K562 (cell line): ENCODE measurements around the gene MEF2B. TPM values are rescaled to one million over a fixed set of nuclear protein-coding genes. Genes with fewer than 3 reads are reported as not detected.
A peak's percentile ranks its signal among the peaks of the same experiment; 100 is the strongest.

Source experiments
- ATAC-seq: fragments of 200-7000 bp; cut with Tn5 transposase; 3 replicates; pipeline ENCODE4 v1.9.1; 2020; ENCODE audit warnings: moderate library complexity
- BruUV-seq: library from RNA; stranded (reverse); fragments of 400-500 nt; replicated peaks from 2 replicates; lab custom pipeline; 2021; lab: Mats Ljungman, UMichigan
- CTCF ChIA-PET: fragments of 300-600 bp; formaldehyde crosslinking; extraction: SDS; loops from one replicate; lab custom pipeline; 2021; ENCODE audit warnings: low intra/inter-chr PET ratio; lab: Yijun Ruan, JAX
- POLR2A ChIA-PET: fragments of 300-600, 350-650 bp; sonication (Branson Sonifier 250); formaldehyde crosslinking; extraction: SDS; loops from one replicate; lab custom pipeline; 2021; ENCODE audit warnings: antibody characterized with exemption, inconsistent platforms; lab: Yijun Ruan, JAX
- DNase-seq, 4 experiments: peaks; one replicate each; pipeline versions ENCODE4 v3.0.0 to v3.0.0-alpha.2; 2011 to 2018; ENCODE audit warnings: low spot score in 3 of 4, mixed read lengths in 3 of 4; ENCODE audit errors: extremely low read depth in 1 of 4
- FAIRE-seq: peaks from 2 replicates; lab custom pipeline; 2011; peaks lifted over from hg19 to GRCh38; lab: Jason Lieb, UNC
- H2AFZ ChIP-seq: 2 replicates; pipeline ENCODE4 v1.6.0; 2011; ENCODE audit warnings: low read depth, low read length, control low read depth, inconsistent platforms
- H3K27ac ChIP-seq: fragments of 200-600 bp; 3 replicates; pipeline ENCODE4 v1.8.0; 2011; ENCODE audit warnings: low read depth, mild to moderate bottlenecking, control low read depth, inconsistent platforms, low read length, moderate library complexity, mixed read lengths; ENCODE audit errors: extremely low read depth
- H3K27me3 ChIP-seq, 2 experiments: fragments of 300-600 bp in 1 of 2; 2 replicates in 1 of 2; 3 replicates in 1 of 2; pipeline versions ENCODE4 v1.6.0 to v1.8.0; 2011; ENCODE audit warnings: inconsistent platforms in 2 of 2, low read length in 2 of 2, mild to moderate bottlenecking in 1 of 2, mixed read lengths in 1 of 2, moderate library complexity in 1 of 2; ENCODE audit not compliant: control insufficient read depth in 2 of 2, insufficient read depth in 2 of 2
- H3K36me3 ChIP-seq: fragments of 300-600 bp; 3 replicates; pipeline ENCODE4 v1.8.0; 2011; ENCODE audit warnings: mild to moderate bottlenecking, low read length, inconsistent platforms; ENCODE audit not compliant: control insufficient read depth, insufficient read depth
- H3K4me1 ChIP-seq, 2 experiments: fragments of 200-600 bp in 1 of 2; replicated peaks in 1 of 2; 2 replicates in 1 of 2; 3 replicates in 1 of 2; pipeline versions ENCODE4 v1.5.1 to v1.8.0; 2011; ENCODE audit warnings: inconsistent platforms in 2 of 2, low read length in 2 of 2, mild to moderate bottlenecking in 1 of 2, mixed read lengths in 1 of 2, moderate library complexity in 1 of 2; ENCODE audit not compliant: control insufficient read depth in 2 of 2, insufficient read depth in 2 of 2
- H3K4me2 ChIP-seq: 2 replicates; pipeline ENCODE4 v1.6.1; 2011; ENCODE audit warnings: low read length, control low read depth, inconsistent platforms, mixed read lengths; ENCODE audit not compliant: insufficient read depth
- H3K4me3 ChIP-seq: fragments of 200-600 bp; sonication (generic), shearing (Covaris generic); 2 replicates; pipeline ENCODE4 v1.5.1; 2016; ENCODE audit warnings: control low read depth, inconsistent platforms
- H3K79me2 ChIP-seq: fragments of 200-600 bp; 3 replicates; pipeline ENCODE4 v1.8.0; 2011; ENCODE audit warnings: low read length, inconsistent platforms; ENCODE audit not compliant: control insufficient read depth, insufficient read depth
- H3K9ac ChIP-seq, 2 experiments: 2 replicates each; pipeline versions ENCODE4 v1.6.0 to v1.6.1; 2011; ENCODE audit warnings: low read depth in 2 of 2, low read length in 2 of 2, control low read depth in 1 of 2, inconsistent platforms in 1 of 2, mild to moderate bottlenecking in 1 of 2, mixed read lengths in 1 of 2; ENCODE audit not compliant: insufficient read depth in 1 of 2
- H3K9me1 ChIP-seq: one replicate; pipeline ENCODE4 v1.6.0; 2011; ENCODE audit warnings: inconsistent platforms, mild to moderate bottlenecking, low read length, moderate library complexity; ENCODE audit not compliant: control insufficient read depth, insufficient read depth
- H3K9me3 ChIP-seq: replicated peaks from 2 replicates; pipeline ENCODE4 v1.5.1; 2011; ENCODE audit warnings: low read depth, low read length, inconsistent platforms; ENCODE audit not compliant: control insufficient read depth, insufficient read depth
- H4K20me1 ChIP-seq: replicated peaks from 2 replicates; pipeline ENCODE4 v1.6.1; 2011; ENCODE audit warnings: low read length, inconsistent platforms, mixed read lengths; ENCODE audit not compliant: control insufficient read depth, insufficient read depth
- BCLAF1 ChIP-seq, 2 experiments: fragments of 450-650 bp in 1 of 2; IDR thresholded peaks; 2 replicates each; pipeline ENCODE4 v1.6.1; 2011 to 2017; ENCODE audit warnings: low read depth in 2 of 2, antibody characterized with exemption in 1 of 2, borderline replicate concordance in 1 of 2, low read length in 1 of 2, mild to moderate bottlenecking in 1 of 2, mixed read lengths in 1 of 2; ENCODE audit not compliant: control insufficient read depth in 1 of 2
- CHAMP1 ChIP-seq: fragments of 450-650 bp; IDR thresholded peaks from 2 replicates; pipeline ENCODE4 v1.6.1; 2016; ENCODE audit warnings: mild to moderate bottlenecking
- CTCF ChIP-seq, 3 experiments: IDR thresholded peaks in 2 of 3; conservative IDR thresholded peaks in 1 of 3; 2 replicates each; pipeline ENCODE4 v1.5.1; 2011 to 2012; ENCODE audit warnings: low read length in 3 of 3, mild to moderate bottlenecking in 3 of 3, control low read depth in 2 of 3, improper control_type of control experiment in 1 of 3, inconsistent platforms in 1 of 3, low read depth in 1 of 3, mixed read lengths in 1 of 3, moderate library complexity in 1 of 3; ENCODE audit not compliant: insufficient read depth in 2 of 3
- DEAF1 ChIP-seq: fragments of 450-650 bp; formaldehyde crosslinking; IDR thresholded peaks from 2 replicates; pipeline ENCODE4 v1.4.0; 2020; ENCODE audit warnings: mild to moderate bottlenecking, moderate library complexity
- MCM3 ChIP-seq: fragments of 450-650 bp; IDR thresholded peaks from 2 replicates; pipeline ENCODE4 v1.6.1; 2016
- POLR3A ChIP-seq: IDR thresholded peaks from 2 replicates; pipeline ENCODE4 v1.6.1; 2011; ENCODE audit warnings: borderline replicate concordance, mild to moderate bottlenecking, moderate library complexity; ENCODE audit not compliant: insufficient read length, insufficient read depth; ENCODE audit errors: extremely low read depth
- SMAD1 ChIP-seq: fragments of 150-350 bp; IDR thresholded peaks from 2 replicates; pipeline ENCODE4 v1.6.1; 2014; ENCODE audit warnings: low read length, low read depth; ENCODE audit not compliant: partially characterized antibody
- ZNF780A ChIP-seq: fragments of 250-450 bp; sonication (Bioruptor Pico); IDR thresholded peaks from 2 replicates; pipeline ENCODE4 v1.5.0; 2021; ENCODE audit warnings: mild to moderate bottlenecking
- WGBS: fragments of 100-300 bp; shearing (Covaris generic); methylation state at CpG from one replicate; pipeline ENCODE4 v1.1.6; 2016; ENCODE audit warnings: low coverage, mixed read lengths; ENCODE audit not compliant: insufficient coverage; ENCODE audit errors: missing lambda C conversion rate; 5-methylcytosine and 5-hydroxymethylcytosine counted together
- in situ Hi-C: fragments of 300-500 bp; cut with MboI; formaldehyde crosslinking; loops from 4 replicates; pipeline ENCODE4 v1.15.0; 2018; ENCODE audit warnings: inconsistent platforms, mixed read lengths
- intact Hi-C: fragments of 100-400 bp; cut with micrococcal nuclease; formaldehyde crosslinking; loops from 2 replicates; pipeline ENCODE4 v1.14.2; 2022
- polyA plus RNA-seq, 8 experiments: library from polyadenylated mRNA; depleted of rRNA in 4 of 8; stranded (reverse) in 5 of 8; unstranded in 3 of 8; fragments of >200 nt; fragmentation: Nextera tagmentation in 2 of 8; fragmentation: Illumina TruSeq in 1 of 8; extraction: Ambion mirVana in 2 of 8; extraction: Trizol in 1 of 8; gene quantifications; 2 replicates each; pipeline versions ENCODE4 v1.2.1 to v1.2.3, GENCODE V29; 2011 to 2014; ENCODE audit warnings: inconsistent platforms in 1 of 8, missing spikeins in 1 of 8
- total RNA-seq, 7 experiments: library from RNA; depleted of rRNA in 6 of 7; stranded (reverse); fragments of >200 nt in 6 of 7; fragmentation: Illumina TruSeq in 2 of 7; extraction: Trizol in 2 of 7; gene quantifications; 2 replicates each; pipeline versions ENCODE4 v1.2.1 to v1.2.3, GENCODE V29; 2011 to 2021; ENCODE audit warnings: low replicate concordance in 1 of 7

Gene MEF2B
- total and polyA plus RNA-seq, 9 of the 15 experiments (the other 6 are each of a cell fraction or from before 2014, with no cell fraction given): 0.14 to 1.9 (median 0.71) TPM; not detected in 3

GRCh38 chr19:19145684-19146608 is 24.1 kb downstream of the MEF2B start (continued):
- TF ChIP-seq CHAMP1: no peak
- peak; percentile 85 to 97 (median 95) for TF ChIP-seq CTCF (IDR thresholded peaks at IDR 0.05 in 2 of 3, conservative IDR thresholded peaks at IDR 0.05 in 1 of 3; ENCODE audit: insufficient read depth in 2 of 3, low read depth in 1 of 3, low read length in 3 of 3)
- TF ChIP-seq, all 486 proteins: peak for 30

GRCh38 chr19:19145281-19145680 is 24.8 kb downstream of the MEF2B start:
- Histone ChIP-seq H2AFZ (peak overlapping the region; percentile 94), H3K4me2 (no peak overlapping the region), H3K79me2 (no peaks in the 10 kb centered on the region), H3K4me1 (peaks cover 0 to 19% of the 10 kb centered on the region in 2 experiments; a peak in 2 of 5 replicates), H3K4me3 (no peak overlapping the region), H3K9me1 (no peaks in the 10 kb centered on the region), H4K20me1 (no peaks in the 10 kb centered on the region), H3K9ac (peak overlapping the region in 1 of 2 experiments; percentile 61; a peak in 1 of 4 replicates), H3K9me3 (no peaks in the 10 kb centered on the region), H3K27ac (no peak overlapping the region), H3K27me3 (no peaks in the 10 kb centered on the region; a peak in 1 of 5 replicates), H3K36me3 (no peaks in the 10 kb centered on the region)
- BruUV-seq: no TSS peak
- intact Hi-C loops: no loop called here
- FAIRE-seq: no peak
- in situ Hi-C loops: no loop called here
- ATAC-seq: no peak
- CTCF ChIA-PET: interaction anchor here (1.2 to 3.5 kb wide), 5 partner anchors 28 to 345 kb away, joined by 8 to 20 read pairs (median 12); no protein-coding TSS in a partner anchor
- POLR2A ChIA-PET: interaction anchor here (1.0 kb wide), 1 partner anchor 22 kb away, joined by 3 read pairs; no protein-coding TSS in a partner anchor
- WGBS: 52% methylated on average over 17 of the region's 17 CpGs
- DNase-seq: peak in 1 of 4 experiments; percentile 9
- TF ChIP-seq POLR3A: no peak
- no peak for TF ChIP-seq MCM3
- TF ChIP-seq ZNF780A: no peak
- no peak for TF ChIP-seq SMAD1
- no peak for TF ChIP-seq BCLAF1 (IDR thresholded peaks at IDR 0.05; ENCODE audit: borderline replicate concordance in 1 of 2, control insufficient read depth in 1 of 2, low read depth in 2 of 2, low read length in 1 of 2)
- no peak for TF ChIP-seq DEAF1 (CRISPR knock-in tag)
